Esophagus mucosa (tissue), 1 donor: ENCODE measurements around the gene CBFA2T2. TPM values are rescaled to one million over a fixed set of nuclear protein-coding genes. Genes with fewer than 3 reads are reported as not detected.

Experiments
- ATAC-seq: fragments of 200-7000 bp; cut with Tn5 transposase; one replicate; pipeline ENCODE4 v1.9.1; 2020
- total RNA-seq: library from RNA; stranded (reverse); gene quantifications from one replicate; pipeline ENCODE4 v1.2.4, GENCODE V29; 2023
- donor health status: DM: yes; HTN: yes; CAD: no.

CBFA2T2 gene
- total RNA-seq, 1 donor from 2014 or later = 9.0 TPM

- ATAC-seq = no peak
Measured at GRCh38 chr20:33655164-33655563, 165.3 kb downstream of the CBFA2T2 start.

DNA sequence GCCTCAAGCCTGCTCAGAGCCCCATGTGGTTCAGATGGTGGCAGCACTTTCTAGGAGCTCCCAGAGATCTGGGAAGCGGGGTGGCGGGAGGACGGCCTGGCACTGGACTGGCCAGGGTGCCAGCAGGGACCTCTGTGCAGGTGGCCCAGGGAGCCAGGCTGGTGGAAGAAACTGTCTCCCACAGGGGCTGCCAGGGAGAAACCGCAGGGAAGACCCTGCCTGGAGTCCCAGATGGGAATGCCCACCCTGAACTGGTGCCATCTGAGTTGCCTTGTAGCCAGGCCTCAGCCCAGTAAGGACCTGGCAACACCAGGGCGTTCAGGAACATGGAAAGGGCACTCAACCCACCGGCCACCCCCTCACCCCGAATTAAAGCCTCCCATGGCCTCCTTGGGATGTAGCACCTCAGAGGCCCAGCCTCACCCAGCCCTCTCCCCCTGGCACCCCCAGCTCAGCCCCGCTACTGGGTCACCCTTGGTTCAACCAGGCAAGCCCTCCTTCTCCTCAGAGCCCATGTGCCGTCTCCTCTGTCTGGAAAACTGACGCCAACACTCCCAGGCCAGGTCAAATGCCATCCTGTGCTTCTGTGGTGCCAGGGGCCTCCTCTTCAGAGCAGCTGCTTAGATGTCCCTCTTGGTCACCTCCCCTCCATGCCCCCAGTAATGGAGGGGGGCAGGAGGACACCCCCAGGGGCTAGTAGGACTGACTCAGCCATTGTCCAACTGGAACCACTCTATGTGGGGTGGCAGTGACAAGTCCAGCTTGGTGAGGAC lies 166.3 kb downstream of the CBFA2T2 start:
- ATAC-seq = no peak

DNA sequence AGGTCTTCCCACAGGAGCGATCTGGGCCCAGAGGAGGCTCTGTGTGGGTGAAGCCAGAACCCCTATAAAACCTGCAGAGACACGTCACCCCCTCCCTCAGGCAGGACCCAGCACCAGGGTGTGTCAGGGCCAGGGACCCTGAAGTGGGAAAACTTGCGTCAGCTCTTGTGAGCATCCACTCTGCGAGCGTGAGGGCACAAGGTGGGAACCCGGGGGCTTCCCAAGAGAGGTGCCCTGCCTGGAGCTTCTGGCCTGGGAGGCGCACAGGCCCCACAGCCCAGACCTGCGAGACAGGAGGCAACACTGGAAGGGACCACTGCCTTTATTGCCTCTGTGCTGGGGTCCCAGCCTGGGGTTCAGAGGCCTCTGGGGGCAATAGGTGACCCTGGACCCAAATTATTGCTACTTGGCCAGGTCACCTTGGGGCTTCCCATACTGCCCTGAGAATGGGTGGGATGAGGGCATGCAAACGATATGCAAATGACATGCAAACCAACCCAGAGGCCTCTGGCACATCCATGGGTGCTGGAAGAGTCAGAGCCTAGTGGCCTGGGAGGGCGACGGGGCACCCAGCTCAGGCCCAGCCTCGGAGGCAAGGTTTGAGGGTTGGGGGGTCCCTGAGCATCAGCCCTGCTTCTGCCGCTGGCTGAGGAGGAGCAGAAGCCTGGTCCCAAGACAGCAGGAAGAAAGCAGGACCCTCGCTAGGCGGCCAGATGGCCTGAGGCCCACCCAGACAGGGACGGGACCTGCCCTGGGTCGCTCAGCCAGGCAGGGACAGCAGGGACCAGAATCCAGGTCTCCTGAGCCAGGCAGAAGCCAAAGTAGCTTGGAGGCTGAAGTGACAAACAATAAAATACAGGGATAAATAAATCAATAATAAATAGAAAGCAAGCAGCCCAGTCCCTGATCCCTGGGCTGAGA lies 167.1 kb downstream of the CBFA2T2 start:
- ATAC-seq = no peak

DNA sequence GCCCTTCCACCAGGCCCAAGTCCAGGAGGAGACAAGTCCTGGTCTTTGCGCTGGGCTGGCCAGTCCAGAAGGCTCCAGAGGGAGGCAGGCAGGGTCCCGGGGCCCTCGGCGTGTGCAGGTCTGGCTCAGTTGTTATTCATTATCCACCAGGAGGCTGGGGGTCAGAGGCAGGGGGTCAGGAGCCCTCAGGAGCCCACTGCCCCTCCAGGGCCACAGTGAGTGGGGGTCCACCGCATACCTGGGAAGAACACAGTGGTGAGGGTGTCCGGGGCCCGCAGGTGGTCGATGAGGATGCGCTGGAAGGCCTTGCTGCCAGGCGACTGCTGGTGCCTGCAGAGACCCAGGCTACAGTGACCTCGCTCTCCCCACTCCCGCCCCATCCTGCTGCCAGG lies 167.8 kb downstream of the CBFA2T2 start:
- ATAC-seq = no peak

DNA sequence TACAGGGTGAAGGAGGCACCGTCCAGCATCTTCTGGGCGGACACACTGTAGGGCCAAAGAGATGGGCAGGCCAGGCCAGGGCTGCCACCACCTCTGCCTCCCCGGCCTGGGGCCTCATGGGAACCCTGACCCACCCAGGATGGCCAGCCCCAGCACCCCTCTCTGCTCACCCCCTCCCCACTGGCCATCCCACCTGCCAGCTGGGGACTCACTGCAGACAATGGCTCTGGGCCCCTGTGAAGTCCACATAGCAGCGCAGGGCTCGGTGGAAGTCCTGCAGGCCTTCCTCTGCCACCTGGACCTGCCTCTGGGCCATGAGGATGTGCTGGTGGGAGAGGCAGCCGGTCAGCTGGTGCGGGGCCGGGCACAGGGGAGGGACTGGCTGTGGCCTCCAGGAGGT lies 168.6 kb downstream of the CBFA2T2 start:
- no peak for ATAC-seq

- ATAC-seq = no peak
Measured at GRCh38 chr20:33658929-33659328, 169.0 kb downstream of the CBFA2T2 start.

DNA sequence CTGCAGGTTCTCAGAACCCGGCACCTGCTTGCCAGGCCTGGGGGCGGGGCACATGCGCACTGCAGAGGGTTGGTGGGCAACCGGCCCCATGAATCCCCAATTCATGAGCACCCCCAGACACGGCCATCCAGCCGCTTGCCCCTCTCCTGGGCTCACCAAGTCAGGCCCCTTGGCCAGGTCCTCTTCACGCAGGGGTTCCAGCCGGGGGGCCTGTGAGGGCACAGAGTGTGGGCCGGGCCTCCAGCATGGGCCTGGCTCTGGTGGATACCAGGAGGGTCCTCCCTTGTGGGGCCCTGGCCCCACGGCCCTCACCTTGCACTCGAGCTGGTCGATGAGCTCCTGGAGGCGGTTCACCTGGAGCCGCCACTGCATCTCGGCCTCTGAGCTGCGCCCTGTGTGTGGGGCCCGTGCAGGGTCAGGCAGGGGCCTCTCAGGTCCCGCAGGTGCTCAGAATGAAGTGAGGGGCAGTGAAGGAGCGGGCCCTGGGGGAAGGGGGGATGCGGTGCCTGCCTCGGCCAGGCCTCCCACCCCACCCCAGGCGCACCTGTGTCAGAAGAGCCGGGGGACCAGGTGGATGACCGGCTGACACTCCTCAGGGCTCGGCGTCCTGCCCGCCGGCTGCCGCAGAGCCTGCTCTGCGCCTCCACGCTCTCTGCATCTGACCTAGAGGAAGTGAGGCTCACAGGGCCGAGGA lies 169.6 kb downstream of the CBFA2T2 start:
- no peak for ATAC-seq

DNA sequence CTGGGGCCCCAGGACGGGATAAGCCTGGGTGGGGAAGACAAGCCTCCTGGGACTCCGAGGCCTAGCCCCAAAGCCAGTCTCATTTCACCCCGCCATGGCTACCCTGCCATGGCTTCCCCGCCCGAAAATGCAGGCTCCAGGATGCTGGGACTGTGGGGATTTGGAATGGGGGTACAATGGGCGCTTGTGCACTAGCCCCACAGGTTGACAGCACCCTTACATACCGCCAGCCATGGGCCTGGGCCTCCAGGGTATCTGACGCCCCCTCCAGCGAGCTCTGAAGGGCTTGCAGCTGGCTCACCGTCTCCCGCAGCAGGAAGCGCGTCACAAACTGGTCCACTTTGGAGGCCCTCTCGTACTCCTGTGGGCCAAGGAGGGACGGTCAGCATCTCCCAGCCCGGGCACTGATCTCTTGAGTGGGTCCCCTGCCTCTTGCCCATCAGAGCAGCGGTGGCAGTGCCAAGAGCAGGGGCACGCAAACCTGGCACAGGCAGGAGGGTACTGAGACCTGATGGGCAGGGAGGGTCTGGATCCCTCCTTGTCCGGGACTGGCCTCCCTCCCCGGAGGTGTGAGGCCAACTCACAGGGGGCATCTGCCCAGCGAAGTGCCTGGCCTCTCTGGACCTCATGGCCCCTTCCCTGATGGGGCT lies 170.3 kb downstream of the CBFA2T2 start:
- ATAC-seq = no peak

- no peak for ATAC-seq
Measured at GRCh38 chr20:33660685-33661058, 170.8 kb downstream of the CBFA2T2 start.

DNA sequence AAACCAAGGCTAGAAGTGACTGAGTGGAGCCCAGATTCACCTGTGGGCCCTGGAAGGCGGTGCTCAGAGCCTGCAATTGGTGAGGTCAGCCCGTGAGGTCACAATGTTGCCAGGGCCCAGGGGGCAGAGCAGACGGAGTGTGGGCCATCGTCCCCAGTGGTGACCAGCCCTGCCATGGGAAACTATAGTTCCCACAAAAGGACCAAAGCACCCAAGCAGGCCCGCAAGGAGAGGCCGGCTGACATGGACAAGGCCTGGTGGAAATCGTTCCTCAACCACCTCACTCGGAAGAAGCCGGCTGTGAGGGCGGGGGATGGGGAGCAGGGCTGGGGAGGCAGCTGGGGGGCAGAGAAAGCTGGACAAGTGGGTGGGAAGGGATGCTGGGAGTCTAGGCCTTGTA lies 172.3 kb downstream of the CBFA2T2 start, which contains the start of gene C20orf144:
Gene C20orf144, plus strand, starts transcription at position 156 of the 400 bp plus-strand sequence. Its CDS starts 19 bp downstream, at position 175.
- ATAC-seq = no peak

- peak; percentile 64 for ATAC-seq
Measured at GRCh38 chr20:33663161-33664084, 173.5 kb downstream of the CBFA2T2 start.

DNA sequence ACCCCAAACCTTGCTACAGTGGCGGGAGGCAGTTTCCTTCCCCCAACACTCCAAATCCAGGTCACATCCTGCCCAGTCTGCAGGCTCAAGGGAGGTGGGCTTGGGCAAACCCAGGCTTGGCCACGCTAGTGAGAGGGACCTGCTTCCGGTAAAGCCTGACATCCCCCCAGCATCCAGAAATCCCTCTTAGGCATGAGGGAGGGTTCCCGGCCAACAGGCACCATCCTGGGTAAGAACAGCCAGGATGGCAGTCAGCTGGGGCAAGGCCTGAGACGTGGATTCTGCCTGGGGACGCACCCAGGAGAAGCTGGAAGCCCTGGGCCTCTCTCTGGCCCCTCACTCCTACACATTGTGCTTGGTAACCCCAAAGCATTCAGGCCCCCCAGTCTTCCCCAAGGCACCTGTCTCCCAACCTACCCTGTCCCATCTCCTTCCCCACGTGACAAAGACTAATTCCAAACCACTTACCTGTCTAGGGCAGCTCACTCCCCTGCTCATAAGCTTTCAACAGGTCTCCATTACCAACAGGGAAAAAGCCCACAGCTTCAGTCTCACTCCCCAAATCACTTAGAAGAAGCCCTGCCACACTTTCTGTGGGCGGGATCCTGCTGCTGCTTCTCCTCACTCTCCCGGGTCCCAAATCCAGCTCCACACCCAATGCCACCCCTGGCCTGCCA lies 174.3 kb downstream of the CBFA2T2 start:
- ATAC-seq = no peak

- no peak for ATAC-seq
Measured at GRCh38 chr20:33664762-33665144, 174.9 kb downstream of the CBFA2T2 start.

GRCh38 chr20:33666293-33667244 lies 176.7 kb downstream of the CBFA2T2 start, which contains the start of gene ACTL10:
ACTL10 (plus strand) TSS chr20:33666943; CDS start chr20:33667498, 555 bp downstream.
- peak; percentile 70 for ATAC-seq

GRCh38 chr20:33667245-33667675 lies 177.4 kb downstream of the CBFA2T2 start:
- peak; percentile 42 for ATAC-seq

- ATAC-seq = peak; percentile 67
Measured at GRCh38 chr20:33667676-33668465, 178.0 kb downstream of the CBFA2T2 start.

DNA sequence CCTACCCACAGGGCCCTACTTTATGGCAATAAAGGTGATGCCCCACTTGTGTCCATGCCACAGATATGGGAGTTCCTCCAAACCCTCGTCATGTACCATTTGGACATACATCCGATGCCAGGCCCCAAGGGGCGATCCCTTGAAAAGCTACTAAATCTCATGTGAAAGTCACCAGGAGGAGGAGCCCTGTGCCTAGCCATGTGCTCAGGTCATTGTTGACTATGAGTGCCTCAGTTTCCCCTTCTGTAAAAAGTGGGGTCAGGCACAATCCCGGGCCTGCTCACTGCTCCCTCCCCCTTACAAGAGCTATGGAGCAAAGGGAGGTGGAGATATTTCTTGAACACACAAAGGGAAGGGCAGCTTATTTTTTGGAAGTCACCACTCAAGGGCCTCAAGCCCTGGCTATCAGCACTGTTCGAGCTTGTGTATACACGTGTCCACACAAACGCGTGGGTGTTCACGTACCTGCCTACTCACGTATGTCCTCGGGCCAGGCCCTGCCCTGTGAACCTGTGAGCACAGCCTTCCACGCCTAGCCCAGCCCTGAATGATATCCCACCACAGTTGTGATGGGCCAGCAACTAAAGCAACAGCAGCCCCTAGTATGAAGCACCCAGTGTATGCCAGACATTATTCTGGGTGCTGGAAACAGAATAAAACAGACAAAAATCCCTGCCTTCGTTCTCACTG lies 178.7 kb downstream of the CBFA2T2 start:
- no peak for ATAC-seq

GRCh38 chr20:33669224-33669623 lies 179.3 kb downstream of the CBFA2T2 start:
- no peak for ATAC-seq
